Gastrocnemius medialis (tissue), 4 donors: ENCODE measurements around the gene DGKE. TPM values are rescaled to one million over a fixed set of nuclear protein-coding genes. Genes with fewer than 3 reads are reported as not detected.

Experiments
- ATAC-seq, 2 donors: fragments of 150-250 bp; one replicate each; pipeline ENCODE4 v1.9.1; 2016
- DNase-seq, 2 donors: peaks; one replicate each; pipeline ENCODE4 v3.0.0-alpha.2; 2019
- H3K27ac ChIP-seq, 4 donors: fragments of 200-600 bp; sonication (generic); 1 replicate in 1 of 4; 2 replicates in 3 of 4; pipeline ENCODE4 v1.5.1; 2016 to 2018; ENCODE audit warnings: mild to moderate bottlenecking in 2 of 4, moderate library complexity in 1 of 4
- H3K27me3 ChIP-seq, 3 donors: fragments of 200-600 bp; sonication (generic) in 2 of 3; 1 replicate in 1 of 3; 2 replicates in 2 of 3; pipeline versions ENCODE4 v1.5.1 to v1.6.0; 2016 to 2019; ENCODE audit warnings: mild to moderate bottlenecking in 1 of 3, moderate library complexity in 1 of 3
- H3K36me3 ChIP-seq, 2 donors: fragments of 200-600 bp; sonication (generic) in 1 of 2; one replicate each; pipeline ENCODE4 v1.5.1; 2017 to 2018
- H3K4me1 ChIP-seq, 2 donors: fragments of 200-600 bp; sonication (generic) in 1 of 2; one replicate each; pipeline ENCODE4 v1.5.1; 2016 to 2017; ENCODE audit warnings: mild to moderate bottlenecking in 2 of 2
- H3K4me3 ChIP-seq, 4 donors: fragments of 200-600 bp; sonication (generic) in 3 of 4; 1 replicate in 1 of 4; 2 replicates in 3 of 4; pipeline ENCODE4 v1.5.1; 2016 to 2019; ENCODE audit warnings: mild to moderate bottlenecking in 2 of 4
- H3K9me3 ChIP-seq, 3 donors: fragments of 200-600 bp; sonication (generic) in 2 of 3; 1 replicate in 1 of 3; 2 replicates in 2 of 3; pipeline ENCODE4 v1.5.1; 2016 to 2019
- POLR2A ChIP-seq, 2 donors: fragments of 450-650 bp; IDR thresholded peaks; one replicate each; pipeline ENCODE4 v1.6.1; 2017; ENCODE audit warnings: antibody characterized with exemption in 2 of 2, mild to moderate bottlenecking in 2 of 2, moderate library complexity in 2 of 2
- in situ Hi-C, 4 donors: fragments of 200-750 bp; cut with MboI; loops; one replicate each; pipeline versions ENCODE4 v1.15.0 to v1.8.0; 2017; ENCODE audit warnings: low sequenced_read_pairs in 4 of 4
- intact Hi-C: fragments of 100-400 bp; cut with DNase I; formaldehyde crosslinking; loops from one replicate; pipeline ENCODE4 v1.15.1; 2023; ENCODE audit warnings: low total_unique reads
- total RNA-seq, 4 donors: library from RNA; depleted of rRNA; stranded (reverse); fragments of >200 nt; gene quantifications; one replicate each; pipeline versions ENCODE4 v1.1.0 to v1.2.3, GENCODE V29; 2016
- TF ChIP-seq, protein P1 (sequence below), 5 experiments: fragments of 450-650 bp in 3 of 5; fragments of 200-600 bp in 2 of 5; sonication (generic) in 2 of 5; IDR thresholded peaks in 4 of 5; conservative IDR thresholded peaks in 1 of 5; 1 replicate in 4 of 5; 2 replicates in 1 of 5; pipeline ENCODE4 v1.5.1; 2016 to 2019; ENCODE audit warnings: antibody characterized with exemption in 5 of 5, mild to moderate bottlenecking in 3 of 5, moderate library complexity in 3 of 5

Gene DGKE
- total RNA-seq, 4 donors from 2014 or later, result 0.53 to 3.0 (median 1.6) TPM

DNA sequence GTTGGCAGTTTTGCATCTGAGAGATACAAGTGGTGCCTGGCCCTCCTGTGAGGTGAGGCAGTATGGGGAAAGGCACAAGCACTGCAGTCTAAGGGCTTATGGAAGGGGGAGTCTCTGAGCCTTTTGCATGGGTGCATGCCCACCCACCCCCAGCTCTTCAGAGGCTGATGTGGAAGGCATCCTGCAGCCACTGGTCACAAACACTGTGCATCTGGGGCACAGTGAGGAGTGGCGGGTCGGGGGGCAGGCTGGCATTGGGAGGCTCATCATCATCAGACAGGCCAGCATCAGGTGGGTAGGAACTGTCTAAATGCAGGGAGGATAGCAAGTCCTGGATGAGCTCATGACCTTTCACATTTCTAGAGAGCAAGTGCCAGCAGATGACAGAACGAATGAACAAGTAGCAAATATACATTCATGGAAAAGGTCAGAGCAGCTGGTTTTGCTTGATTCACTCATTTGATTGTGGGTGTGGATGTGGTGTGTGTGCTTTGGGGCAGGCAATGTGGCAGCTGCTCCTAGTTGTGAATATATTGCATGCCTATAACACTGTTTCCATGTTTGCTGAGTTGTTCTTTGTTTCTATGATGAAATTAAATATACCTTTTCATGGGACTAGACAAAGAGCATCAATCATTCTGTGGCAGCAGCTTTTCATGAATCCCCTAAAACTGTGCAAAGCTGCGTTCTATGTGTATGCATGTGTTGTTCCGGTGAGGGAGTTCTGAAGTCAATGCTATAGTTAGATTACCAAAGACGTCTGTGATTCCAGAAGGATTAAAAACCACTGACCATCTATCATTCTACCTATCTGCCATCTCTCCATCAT is 50.7 kb downstream of the DGKE start:
- peaks cover 0 to 22% of the 10 kb centered on the region in 2 donors for H3K36me3 ChIP-seq
- in situ Hi-C loops (no loop called here), intact Hi-C loops (loop anchor here (5.0 kb wide), 1 partner anchor 32 kb away; no protein-coding TSS in a partner anchor)
- no peak for ATAC-seq
- no peak overlapping the region for H3K4me3 ChIP-seq
- no peaks in the 10 kb centered on the region for H3K27me3 ChIP-seq
- no peak for TF ChIP-seq POLR2A (IDR thresholded peaks at IDR 0.05)
- TF ChIP-seq, protein P1, sequence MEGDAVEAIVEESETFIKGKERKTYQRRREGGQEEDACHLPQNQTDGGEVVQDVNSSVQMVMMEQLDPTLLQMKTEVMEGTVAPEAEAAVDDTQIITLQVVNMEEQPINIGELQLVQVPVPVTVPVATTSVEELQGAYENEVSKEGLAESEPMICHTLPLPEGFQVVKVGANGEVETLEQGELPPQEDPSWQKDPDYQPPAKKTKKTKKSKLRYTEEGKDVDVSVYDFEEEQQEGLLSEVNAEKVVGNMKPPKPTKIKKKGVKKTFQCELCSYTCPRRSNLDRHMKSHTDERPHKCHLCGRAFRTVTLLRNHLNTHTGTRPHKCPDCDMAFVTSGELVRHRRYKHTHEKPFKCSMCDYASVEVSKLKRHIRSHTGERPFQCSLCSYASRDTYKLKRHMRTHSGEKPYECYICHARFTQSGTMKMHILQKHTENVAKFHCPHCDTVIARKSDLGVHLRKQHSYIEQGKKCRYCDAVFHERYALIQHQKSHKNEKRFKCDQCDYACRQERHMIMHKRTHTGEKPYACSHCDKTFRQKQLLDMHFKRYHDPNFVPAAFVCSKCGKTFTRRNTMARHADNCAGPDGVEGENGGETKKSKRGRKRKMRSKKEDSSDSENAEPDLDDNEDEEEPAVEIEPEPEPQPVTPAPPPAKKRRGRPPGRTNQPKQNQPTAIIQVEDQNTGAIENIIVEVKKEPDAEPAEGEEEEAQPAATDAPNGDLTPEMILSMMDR (IDR thresholded peaks at IDR 0.05 in 4 of 5, conservative IDR thresholded peaks at IDR 0.05 in 1 of 5), result no peak
- DNase-seq, result no peak
- H3K4me1 ChIP-seq, result peaks cover 0 to 5% of the 10 kb centered on the region in 2 donors
- no peak overlapping the region for H3K27ac ChIP-seq
- H3K9me3 ChIP-seq, result no peaks in the 10 kb centered on the region

DNA sequence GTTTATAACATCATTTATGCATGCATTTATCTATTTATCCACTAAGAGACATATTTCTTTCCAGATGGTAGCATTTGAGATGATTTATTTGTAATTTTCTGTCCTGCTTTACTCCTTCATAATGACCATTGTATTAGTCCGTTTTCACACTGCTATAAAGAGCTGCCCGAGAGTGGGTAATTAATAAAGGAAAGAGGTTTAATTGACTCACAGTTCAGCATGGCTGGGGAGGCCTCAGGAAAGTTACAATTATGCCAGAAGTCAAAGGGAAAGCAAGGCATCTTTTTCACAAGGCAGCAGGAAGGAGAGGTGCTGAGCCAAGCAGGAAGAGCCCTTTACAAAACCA is 51.3 kb downstream of the DGKE start:
- in situ Hi-C loops, result no loop called here

DNA sequence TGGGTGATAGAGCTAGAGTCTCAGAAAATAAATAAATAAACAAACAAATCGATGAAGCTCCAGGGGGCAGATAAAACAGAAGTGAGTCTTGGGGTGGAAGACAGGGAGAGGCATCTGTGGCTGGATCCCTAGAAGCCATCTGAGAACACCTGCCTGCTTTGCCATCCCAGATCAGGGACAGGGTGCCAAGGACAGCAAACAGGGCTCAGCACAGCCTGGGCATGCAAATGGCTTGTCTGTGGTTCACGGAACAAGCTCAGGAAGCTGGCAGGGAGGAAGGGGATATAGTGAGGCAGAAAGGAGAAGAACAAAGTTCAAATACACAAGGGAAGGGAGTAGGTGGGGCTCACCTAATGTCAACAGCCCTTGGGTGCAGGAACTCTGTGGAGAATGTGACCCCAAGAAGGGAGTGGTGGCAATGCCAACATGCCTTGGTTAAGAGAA is 52.4 kb downstream of the DGKE start:
- intact Hi-C loops, result loop anchor here (5.0 kb wide), 1 partner anchor 34 kb away; no protein-coding TSS in a partner anchor
- DNase-seq (no peak), ATAC-seq (no peak)
- Histone ChIP-seq H3K4me1 (no peaks in the 10 kb centered on the region), H3K9me3 (no peaks in the 10 kb centered on the region), H3K36me3 (peaks cover 0 to 38% of the 10 kb centered on the region in 2 donors), H3K27ac (no peak overlapping the region), H3K27me3 (no peaks in the 10 kb centered on the region), H3K4me3 (no peak overlapping the region)
- TF ChIP-seq POLR2A (IDR thresholded peaks at IDR 0.05), result no peak
- TF ChIP-seq, protein P1 (IDR thresholded peaks at IDR 0.05 in 4 of 5, conservative IDR thresholded peaks at IDR 0.05 in 1 of 5), result no peak
- in situ Hi-C loops, result no loop called here

More for the DNA sequence above, 51.3 kb downstream of the DGKE start:
- no peak for DNase-seq
- intact Hi-C loops, result loop anchor here (5.0 kb wide), 1 partner anchor 33 kb away; no protein-coding TSS in a partner anchor
- no peak overlapping the region for H3K4me3 ChIP-seq
- peaks cover 0 to 4% of the 10 kb centered on the region in 2 donors for H3K4me1 ChIP-seq
- no peak overlapping the region for H3K27ac ChIP-seq
- TF ChIP-seq, protein P1 (IDR thresholded peaks at IDR 0.05 in 4 of 5, conservative IDR thresholded peaks at IDR 0.05 in 1 of 5), result no peak
- TF ChIP-seq POLR2A (IDR thresholded peaks at IDR 0.05), result no peak
- no peaks in the 10 kb centered on the region for H3K9me3 ChIP-seq
- H3K36me3 ChIP-seq, result peaks cover 0 to 28% of the 10 kb centered on the region in 2 donors
- no peak for ATAC-seq
- no peaks in the 10 kb centered on the region for H3K27me3 ChIP-seq

DNA sequence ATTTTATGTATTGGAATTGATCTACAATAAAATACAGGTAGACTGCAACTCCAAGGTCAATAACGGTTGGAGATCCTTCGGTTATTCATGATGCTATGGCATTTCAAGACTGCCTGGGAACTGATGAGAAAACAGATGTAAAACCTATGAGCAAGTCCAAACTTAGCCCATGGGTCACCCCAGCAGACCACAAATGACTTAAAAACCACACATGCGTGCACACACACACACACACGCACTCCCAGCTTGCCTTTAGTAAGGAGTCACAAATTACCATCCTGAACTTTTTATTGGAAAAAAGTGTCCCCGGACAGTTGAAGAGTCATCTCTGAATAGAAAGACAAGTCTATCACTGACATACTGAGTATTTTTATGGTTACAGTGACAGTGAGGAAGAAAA is 53.2 kb downstream of the DGKE start:
- intact Hi-C loops, result loop anchor here (5.0 kb wide), 1 partner anchor 35 kb away; no protein-coding TSS in a partner anchor
- in situ Hi-C loops, result no loop called here

More for the DNA sequence above, 53.2 kb downstream of the DGKE start:
- Histone ChIP-seq H3K9me3 (no peaks in the 10 kb centered on the region), H3K36me3 (peaks cover 0 to 46% of the 10 kb centered on the region in 2 donors), H3K27me3 (no peaks in the 10 kb centered on the region), H3K4me1 (no peaks in the 10 kb centered on the region), H3K27ac (no peak overlapping the region), H3K4me3 (no peak overlapping the region)
- DNase-seq (no peak), ATAC-seq (no peak)
- TF ChIP-seq, protein P1 (IDR thresholded peaks at IDR 0.05 in 4 of 5, conservative IDR thresholded peaks at IDR 0.05 in 1 of 5), result no peak
- TF ChIP-seq POLR2A (IDR thresholded peaks at IDR 0.05), result no peak
